Upper lobe of left lung (tissue), 6 donors: ENCODE measurements around the gene MED27. TPM values are rescaled to one million over a fixed set of nuclear protein-coding genes. Genes with fewer than 3 reads are reported as not detected.

Experiments used
- ATAC-seq, 2 donors: fragments of 200-7000 bp; cut with Tn5 transposase; one replicate each; pipeline ENCODE4 v1.9.1; 2022; ENCODE audit warnings: mild to moderate bottlenecking in 2 of 2, moderate library complexity in 2 of 2; ENCODE audit not compliant: low FRiP score in 2 of 2
- DNase-seq, 2 donors: peaks; one replicate each; pipeline ENCODE4 v3.0.0-alpha.2; 2019 to 2020
- H3K27ac ChIP-seq, 4 donors: fragments of 200-600 bp; sonication (generic); one replicate each; pipeline ENCODE4 v1.5.1; 2016 to 2019
- H3K27me3 ChIP-seq, 4 donors: fragments of 200-600 bp; sonication (generic); one replicate each; pipeline ENCODE4 v1.5.1; 2017 to 2019
- H3K36me3 ChIP-seq, 4 donors: fragments of 200-600 bp; sonication (generic); one replicate each; pipeline ENCODE4 v1.5.1; 2016 to 2019
- H3K4me1 ChIP-seq, 4 donors: fragments of 200-600 bp; sonication (generic); one replicate each; pipeline ENCODE4 v1.5.1; 2018 to 2019
- H3K4me3 ChIP-seq, 4 donors: fragments of 200-600 bp; sonication (generic); one replicate each; pipeline ENCODE4 v1.5.1; 2017 to 2019; ENCODE audit warnings: mild to moderate bottlenecking in 2 of 4, moderate library complexity in 1 of 4
- H3K9me3 ChIP-seq, 4 donors: fragments of 200-600 bp; sonication (generic); one replicate each; pipeline ENCODE4 v1.5.1; 2018 to 2019
- CTCF ChIP-seq, 6 experiments: fragments of 450-650 bp in 4 of 6; fragments of 200-600 bp in 2 of 6; sonication (generic) in 2 of 6; IDR thresholded peaks; one replicate each; pipeline ENCODE4 v1.5.1; 2016 to 2019; ENCODE audit warnings: antibody characterized with exemption in 6 of 6
- EP300 ChIP-seq, 4 donors: sonication (generic); formaldehyde crosslinking; IDR thresholded peaks; one replicate each; pipeline ENCODE4 v1.5.1; 2017; ENCODE audit warnings: antibody characterized with exemption in 4 of 4, control low read depth in 2 of 4
- POLR2A ChIP-seq, 4 donors: fragments of 450-650 bp; IDR thresholded peaks; one replicate each; pipeline ENCODE4 v1.5.1; 2016 to 2017; ENCODE audit warnings: antibody characterized with exemption in 4 of 4, mild to moderate bottlenecking in 2 of 4
- POLR2AphosphoS5 ChIP-seq, 2 donors: sonication (generic); formaldehyde crosslinking; IDR thresholded peaks; one replicate each; pipeline ENCODE4 v1.5.1; 2017; ENCODE audit warnings: antibody characterized with exemption in 2 of 2
- WGBS, 2 donors: methylation state at CpG; one replicate each; pipeline ENCODE4 v1.1.5; 2017 to 2018; 5-methylcytosine and 5-hydroxymethylcytosine counted together
- total RNA-seq, 6 donors: library from RNA; depleted of rRNA in 4 of 6; stranded (reverse); fragments of >200 nt in 4 of 6; gene quantifications; one replicate each; pipeline versions ENCODE4 v1.1.0 to v1.2.1, GENCODE V29; 2016 to 2021
- donor health status: DM: no; HTN: no; CAD: no; lungs with moderate emphysema.
- donor health status: DM: no; HTN: yes; CAD: no; lungs with severe emphysema.

MED27 gene
- total RNA-seq, 6 donors from 2014 or later: 4.9 to 24.2 (median 17.1) TPM

- H3K27me3 ChIP-seq: no peaks in the 10 kb centered on the region
- no peak overlapping the region for H3K27ac ChIP-seq
- no peak overlapping the region for H3K4me3 ChIP-seq
- no peak for ATAC-seq
- no peak for DNase-seq
- H3K36me3 ChIP-seq: peaks cover 0 to 10% (median 0%) of the 10 kb centered on the region in 4 donors
- TF ChIP-seq EP300 (IDR thresholded peaks at IDR 0.05): no peak
- no peak for TF ChIP-seq POLR2A (IDR thresholded peaks at IDR 0.05)
- no peak for TF ChIP-seq POLR2AphosphoS5 (IDR thresholded peaks at IDR 0.05)
- no peak for TF ChIP-seq CTCF (IDR thresholded peaks at IDR 0.05)
- H3K9me3 ChIP-seq: no peaks in the 10 kb centered on the region
- 92 to 93% methylated on average over 11 of the region's 11 CpGs for WGBS, 2 donors
- H3K4me1 ChIP-seq: peaks cover 0 to 3% (median 0%) of the 10 kb centered on the region in 4 donors
Observed at GRCh38 chr9:132056717-132057560, 22.7 kb downstream of the MED27 start.

DNA sequence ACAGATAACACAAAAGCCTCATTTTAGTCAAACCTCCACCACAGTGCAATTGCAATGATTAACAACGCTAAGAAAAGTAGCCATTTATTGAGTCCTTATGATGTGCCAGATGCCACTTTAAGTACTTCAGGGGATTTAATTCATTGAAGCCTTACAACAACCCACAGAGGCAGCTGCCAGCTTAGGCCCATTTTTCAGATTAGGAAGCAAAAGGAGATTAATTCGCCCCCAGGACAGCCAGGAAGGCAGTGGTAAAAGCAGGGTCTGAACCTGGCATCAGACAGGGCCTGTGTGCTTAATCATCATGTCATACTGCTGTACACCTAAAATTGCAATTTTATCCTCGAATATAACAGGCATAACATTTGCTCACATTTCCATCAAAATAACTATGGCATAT is 23.9 kb downstream of the MED27 start:
- no peak overlapping the region for H3K27ac ChIP-seq
- no peaks in the 10 kb centered on the region for H3K9me3 ChIP-seq
- no peak for ATAC-seq
- peaks cover 0 to 10% (median 0%) of the 10 kb centered on the region in 4 donors for H3K36me3 ChIP-seq
- no peaks in the 10 kb centered on the region for H3K27me3 ChIP-seq
- TF ChIP-seq POLR2A (IDR thresholded peaks at IDR 0.05): no peak
- TF ChIP-seq CTCF (IDR thresholded peaks at IDR 0.05): no peak
- no peak for TF ChIP-seq POLR2AphosphoS5 (IDR thresholded peaks at IDR 0.05)
- peaks cover 0 to 3% (median 0%) of the 10 kb centered on the region in 4 donors for H3K4me1 ChIP-seq
- no peak overlapping the region for H3K4me3 ChIP-seq
- no peak for DNase-seq
- 81 to 90% methylated on average over 3 of the region's 3 CpGs for WGBS, 2 donors

DNA sequence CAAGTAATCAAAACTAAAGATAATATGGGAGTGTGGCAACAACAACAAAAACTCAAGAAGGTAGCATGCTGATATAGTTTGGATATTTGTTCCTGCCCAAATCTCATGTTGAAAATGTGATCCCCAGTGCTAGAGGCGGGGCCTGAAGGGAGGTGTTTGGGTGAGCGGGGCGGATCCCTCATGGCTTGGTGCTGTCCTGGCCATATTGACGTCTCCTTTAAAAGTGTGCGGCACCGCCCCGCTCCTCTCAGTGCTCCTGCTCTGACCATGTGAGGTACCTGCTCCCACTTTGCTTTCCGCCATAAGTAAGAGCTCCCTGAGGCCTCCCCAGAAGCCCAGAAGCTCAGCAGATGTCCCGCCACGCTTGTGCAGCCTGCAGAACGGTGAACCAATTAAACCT is 25.6 kb downstream of the MED27 start:
- no peaks in the 10 kb centered on the region for H3K9me3 ChIP-seq
- no peaks in the 10 kb centered on the region for H3K27me3 ChIP-seq
- no peak for TF ChIP-seq CTCF (IDR thresholded peaks at IDR 0.05)
- TF ChIP-seq POLR2A (IDR thresholded peaks at IDR 0.05): no peak
- no peak for TF ChIP-seq POLR2AphosphoS5 (IDR thresholded peaks at IDR 0.05)
- no peak for TF ChIP-seq EP300 (IDR thresholded peaks at IDR 0.05)
- H3K36me3 ChIP-seq: peaks cover 0 to 8% (median 0%) of the 10 kb centered on the region in 4 donors
- no peak for ATAC-seq
- peaks cover 0 to 3% (median 0%) of the 10 kb centered on the region in 4 donors for H3K4me1 ChIP-seq
- H3K4me3 ChIP-seq: no peak overlapping the region
- peak in 1 of 2 donors; percentile 4 for DNase-seq
- no peak overlapping the region for H3K27ac ChIP-seq
- 95% methylated on average over 11 of the region's 11 CpGs for WGBS, 2 donors

- Histone ChIP-seq H3K4me3 (no peak overlapping the region), H3K36me3 (no peaks in the 10 kb centered on the region), H3K9me3 (no peaks in the 10 kb centered on the region), H3K27me3 (no peaks in the 10 kb centered on the region), H3K4me1 (peaks cover 0 to 3% (median 0%) of the 10 kb centered on the region in 4 donors), H3K27ac (no peak overlapping the region)
- TF ChIP-seq CTCF (IDR thresholded peaks at IDR 0.05) (no peak), EP300 (IDR thresholded peaks at IDR 0.05) (no peak), POLR2AphosphoS5 (IDR thresholded peaks at IDR 0.05) (no peak), POLR2A (IDR thresholded peaks at IDR 0.05) (no peak)
- ATAC-seq (peak in 1 of 2 donors; percentile 87), DNase-seq (no peak)
- WGBS, 2 donors: 62 to 71% methylated on average over 4 of the region's 4 CpGs
Observed at GRCh38 chr9:132049900-132050299, 29.8 kb downstream of the MED27 start.
